HG03139 (cell line): Measurements from ENCODE around the gene VCAN.

Experiments used
- ATAC-seq: cut with Tn5 transposase; IDR thresholded peaks from one replicate; pipeline ENCODE4 v1.9.1; 2021; ENCODE audit not compliant: unreplicated experiment

VCAN gene

GRCh38 chr5:83528439-83528769 lies 56.9 kb downstream of the VCAN start:
- no peak for ATAC-seq

DNA sequence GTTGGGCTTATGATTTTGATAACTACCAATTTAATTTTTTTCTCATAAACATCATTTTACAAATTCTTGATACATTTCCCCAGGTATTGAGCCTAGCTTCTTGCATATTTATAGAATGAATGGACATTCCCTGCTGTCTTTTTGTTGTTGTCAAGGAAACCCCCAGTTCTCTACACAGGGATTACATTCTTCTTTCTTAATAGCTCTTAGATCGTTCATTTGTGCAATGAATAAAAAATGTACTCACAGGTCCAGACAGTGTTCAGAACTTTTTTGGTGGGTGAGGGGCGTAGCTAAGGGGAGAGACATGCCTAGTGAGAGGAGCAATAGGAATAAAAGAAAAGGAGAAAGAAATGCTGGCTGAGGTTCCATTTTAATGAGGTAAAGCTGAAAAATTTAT lies 58.6 kb downstream of the VCAN start:
- ATAC-seq: no peak

DNA sequence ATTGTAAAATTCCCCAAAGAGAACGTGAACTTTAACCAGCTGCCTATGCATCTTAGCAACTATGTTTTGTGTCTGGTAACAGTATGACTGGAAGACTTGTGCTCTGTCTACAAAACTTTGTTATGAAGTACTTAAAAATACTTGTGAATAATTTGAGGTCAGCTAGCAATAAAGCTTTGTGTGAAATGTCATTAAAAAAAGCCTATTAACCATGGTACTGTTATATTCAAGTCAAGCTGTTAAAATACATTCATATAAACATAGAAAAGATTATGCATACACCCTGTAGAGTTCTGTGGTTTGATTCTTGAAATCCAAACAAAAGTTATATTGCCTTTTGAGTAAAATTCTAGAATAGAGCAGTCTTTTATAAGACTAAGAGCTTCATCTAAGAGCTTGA lies 60.1 kb downstream of the VCAN start:
- no peak for ATAC-seq

DNA sequence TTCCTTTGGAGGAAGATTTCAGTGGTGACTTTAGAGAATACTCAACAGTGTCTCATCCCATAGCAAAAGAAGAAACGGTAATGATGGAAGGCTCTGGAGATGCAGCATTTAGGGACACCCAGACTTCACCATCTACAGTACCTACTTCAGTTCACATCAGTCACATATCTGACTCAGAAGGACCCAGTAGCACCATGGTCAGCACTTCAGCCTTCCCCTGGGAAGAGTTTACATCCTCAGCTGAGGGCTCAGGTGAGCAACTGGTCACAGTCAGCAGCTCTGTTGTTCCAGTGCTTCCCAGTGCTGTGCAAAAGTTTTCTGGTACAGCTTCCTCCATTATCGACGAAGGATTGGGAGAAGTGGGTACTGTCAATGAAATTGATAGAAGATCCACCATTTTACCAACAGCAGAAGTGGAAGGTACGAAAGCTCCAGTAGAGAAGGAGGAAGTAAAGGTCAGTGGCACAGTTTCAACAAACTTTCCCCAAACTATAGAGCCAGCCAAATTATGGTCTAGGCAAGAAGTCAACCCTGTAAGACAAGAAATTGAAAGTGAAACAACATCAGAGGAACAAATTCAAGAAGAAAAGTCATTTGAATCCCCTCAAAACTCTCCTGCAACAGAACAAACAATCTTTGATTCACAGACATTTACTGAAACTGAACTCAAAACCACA lies 67.4 kb downstream of the VCAN start:
- peak; percentile 85 for ATAC-seq

DNA sequence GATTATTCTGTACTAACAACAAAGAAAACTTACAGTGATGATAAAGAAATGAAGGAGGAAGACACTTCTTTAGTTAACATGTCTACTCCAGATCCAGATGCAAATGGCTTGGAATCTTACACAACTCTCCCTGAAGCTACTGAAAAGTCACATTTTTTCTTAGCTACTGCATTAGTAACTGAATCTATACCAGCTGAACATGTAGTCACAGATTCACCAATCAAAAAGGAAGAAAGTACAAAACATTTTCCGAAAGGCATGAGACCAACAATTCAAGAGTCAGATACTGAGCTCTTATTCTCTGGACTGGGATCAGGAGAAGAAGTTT lies 67.9 kb downstream of the VCAN start:
- ATAC-seq: no peak

DNA sequence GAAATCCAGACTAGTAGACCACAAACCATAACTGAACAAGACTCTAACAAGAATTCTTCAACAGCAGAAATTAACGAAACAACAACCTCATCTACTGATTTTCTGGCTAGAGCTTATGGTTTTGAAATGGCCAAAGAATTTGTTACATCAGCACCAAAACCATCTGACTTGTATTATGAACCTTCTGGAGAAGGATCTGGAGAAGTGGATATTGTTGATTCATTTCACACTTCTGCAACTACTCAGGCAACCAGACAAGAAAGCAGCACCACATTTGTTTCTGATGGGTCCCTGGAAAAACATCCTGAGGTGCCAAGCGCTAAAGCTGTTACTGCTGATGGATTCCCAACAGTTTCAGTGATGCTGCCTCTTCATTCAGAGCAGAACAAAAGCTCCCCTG lies 68.6 kb downstream of the VCAN start:
- no peak for ATAC-seq

DNA sequence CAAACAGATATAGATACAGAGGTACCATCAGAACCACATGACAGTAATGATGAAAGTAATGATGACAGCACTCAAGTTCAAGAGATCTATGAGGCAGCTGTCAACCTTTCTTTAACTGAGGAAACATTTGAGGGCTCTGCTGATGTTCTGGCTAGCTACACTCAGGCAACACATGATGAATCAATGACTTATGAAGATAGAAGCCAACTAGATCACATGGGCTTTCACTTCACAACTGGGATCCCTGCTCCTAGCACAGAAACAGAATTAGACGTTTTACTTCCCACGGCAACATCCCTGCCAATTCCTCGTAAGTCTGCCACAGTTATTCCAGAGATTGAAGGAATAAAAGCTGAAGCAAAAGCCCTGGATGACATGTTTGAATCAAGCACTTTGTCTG lies 69.2 kb downstream of the VCAN start:
- no peak for ATAC-seq

- ATAC-seq: no peak
These were observed 71.3 kb downstream of the VCAN start for GRCh38 chr5:83542839-83543238.

GRCh38 chr5:83543898-83544297 lies 72.4 kb downstream of the VCAN start:
- ATAC-seq: no peak

- ATAC-seq: no peak
These were observed 75.6 kb downstream of the VCAN start for GRCh38 chr5:83547161-83547560.

DNA sequence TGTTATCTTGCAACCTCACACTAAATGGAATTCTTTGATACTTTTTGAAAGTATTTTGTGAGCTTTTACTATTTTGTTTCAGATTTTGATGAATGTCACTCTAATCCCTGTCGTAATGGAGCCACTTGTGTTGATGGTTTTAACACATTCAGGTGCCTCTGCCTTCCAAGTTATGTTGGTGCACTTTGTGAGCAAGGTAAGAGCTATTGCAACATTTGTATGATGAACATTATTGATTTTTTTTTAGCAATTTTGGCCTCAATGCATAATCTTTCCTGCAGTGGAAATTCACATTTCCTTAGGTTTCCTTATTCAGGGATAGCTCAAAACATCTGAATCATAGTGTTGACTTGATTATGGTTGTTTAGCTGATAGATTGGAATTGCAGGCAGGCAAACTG lies 76.3 kb downstream of the VCAN start:
- ATAC-seq: no peak

DNA sequence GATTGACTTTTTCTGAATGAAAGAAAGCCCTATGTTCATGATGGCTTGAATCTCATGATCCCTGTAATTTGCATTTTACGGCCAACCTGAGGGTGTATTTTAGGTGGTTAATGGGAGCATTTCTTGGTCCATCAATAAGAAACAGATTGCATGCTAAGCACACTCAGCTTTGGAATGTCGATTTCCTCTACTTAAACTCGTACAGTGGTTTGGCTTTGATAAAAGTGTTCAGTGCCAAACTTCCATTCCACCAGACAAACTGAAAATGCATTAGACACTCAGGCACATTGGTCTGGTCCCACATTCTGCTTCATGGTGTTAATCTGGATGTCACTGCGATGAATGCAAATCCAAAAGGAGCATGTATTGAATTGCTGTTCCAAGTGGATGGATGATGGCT lies 77.0 kb downstream of the VCAN start:
- ATAC-seq: no peak

GRCh38 chr5:83549076-83549475 lies 77.5 kb downstream of the VCAN start:
- ATAC-seq: no peak

GRCh38 chr5:83549674-83550073 lies 78.1 kb downstream of the VCAN start:
- ATAC-seq: no peak

GRCh38 chr5:83551821-83552220 lies 80.3 kb downstream of the VCAN start:
- no peak for ATAC-seq

- no peak for ATAC-seq
These were observed 80.7 kb downstream of the VCAN start for GRCh38 chr5:83552275-83552674.

- no peak for ATAC-seq
These were observed 81.5 kb downstream of the VCAN start for GRCh38 chr5:83553000-83553486.

DNA sequence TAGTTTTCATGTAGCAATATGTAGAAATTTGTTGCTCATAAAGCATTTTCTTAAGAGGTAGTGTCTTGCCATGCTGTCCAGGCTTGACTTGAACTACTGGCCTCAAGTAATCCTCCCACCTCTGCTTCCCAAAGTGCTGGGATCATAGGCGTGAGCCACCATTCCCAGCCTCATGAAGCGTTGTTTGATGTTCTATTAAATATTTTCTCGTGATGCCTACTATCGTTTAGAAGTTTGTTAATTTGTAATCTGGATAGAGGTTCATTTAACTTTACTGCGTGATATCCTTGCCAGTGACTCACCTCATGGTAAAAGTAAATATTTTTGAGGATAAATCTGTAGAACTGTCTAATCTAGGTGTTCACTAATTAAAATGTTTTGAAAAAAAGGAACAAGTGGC lies 82.6 kb downstream of the VCAN start:
- ATAC-seq: no peak

GRCh38 chr5:83554686-83555085 lies 83.1 kb downstream of the VCAN start:
- ATAC-seq: no peak

DNA sequence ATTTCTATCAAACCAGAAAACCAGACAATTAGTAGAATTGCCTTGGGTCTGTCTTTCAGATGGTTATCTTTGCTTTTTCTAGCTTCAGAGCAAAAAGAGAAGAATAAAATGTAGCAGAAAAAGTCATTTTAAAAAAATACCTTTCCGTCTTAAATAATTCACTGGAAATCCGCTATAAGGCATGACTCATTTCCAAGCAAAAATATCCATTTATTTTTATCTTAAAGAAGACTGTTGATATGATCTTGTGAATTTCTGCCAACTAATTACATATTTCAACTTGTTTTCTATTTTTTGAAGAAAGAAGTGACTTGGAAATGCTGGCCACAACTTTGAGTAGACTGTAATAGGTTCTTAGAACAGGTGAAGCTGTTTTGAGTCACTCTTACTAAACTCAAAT lies 83.7 kb downstream of the VCAN start:
- no peak for ATAC-seq

DNA sequence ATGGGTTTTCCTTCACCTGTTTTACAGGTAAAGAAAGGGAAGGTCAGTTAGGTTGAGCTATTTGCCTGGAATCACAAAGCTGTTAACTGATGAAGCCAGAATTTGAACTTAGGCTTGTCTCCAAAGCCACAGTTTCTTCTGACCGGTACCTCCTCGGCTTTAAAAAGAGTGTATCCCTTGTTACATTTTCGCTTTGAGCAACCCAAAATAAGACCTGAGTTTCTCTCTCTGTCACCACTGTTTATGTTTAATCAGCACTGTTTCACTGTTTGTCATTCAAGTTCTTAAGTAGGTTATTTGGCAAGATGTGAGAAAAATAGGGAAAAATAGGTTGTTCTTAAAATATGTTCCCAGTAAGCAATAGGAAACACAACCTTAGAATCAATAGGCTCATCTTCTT lies 84.6 kb downstream of the VCAN start:
- no peak for ATAC-seq

- no peak for ATAC-seq
These were observed 87.7 kb downstream of the VCAN start for GRCh38 chr5:83559118-83559785.

DNA sequence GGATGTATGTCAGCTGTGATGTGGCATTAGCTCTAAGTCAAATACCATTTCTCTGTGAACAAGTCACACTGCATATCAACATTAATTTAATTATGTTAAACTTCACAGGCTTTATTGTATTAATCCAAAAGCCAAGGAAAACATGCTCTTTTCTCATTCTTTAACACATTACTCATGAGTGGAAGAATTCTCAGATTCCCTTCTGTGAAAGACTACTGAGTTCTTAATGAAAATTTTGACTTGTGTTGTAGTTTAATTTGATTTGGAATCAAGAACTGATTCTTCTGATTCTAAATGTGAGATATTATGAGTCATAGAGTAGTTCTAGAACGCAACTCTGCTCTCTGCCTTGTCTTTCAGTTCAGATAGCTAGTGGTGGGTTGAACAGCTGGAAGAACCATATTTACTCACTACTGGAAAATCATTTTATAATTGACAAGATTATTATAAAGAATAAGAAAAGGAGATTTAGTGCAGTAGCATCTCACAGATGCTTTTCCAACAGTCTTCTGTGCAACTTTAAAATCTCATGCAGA lies 90.6 kb downstream of the VCAN start:
- ATAC-seq: no peak
